Middle frontal gyrus (tissue), 1 donor: ENCODE data around the gene CPT1B.
"Not testable (repeated sequence)": the region's sequence is repeated elsewhere in the genome, so short reads cannot be mapped to it uniquely, and the experiment has no call there.

Experiments used
- DNase-seq: peaks from one replicate; pipeline ENCODE4 v3.0.0-alpha.2; 2015; ENCODE audit warnings: low spot score; ENCODE audit errors: extremely low spot score

CPT1B gene

DNA sequence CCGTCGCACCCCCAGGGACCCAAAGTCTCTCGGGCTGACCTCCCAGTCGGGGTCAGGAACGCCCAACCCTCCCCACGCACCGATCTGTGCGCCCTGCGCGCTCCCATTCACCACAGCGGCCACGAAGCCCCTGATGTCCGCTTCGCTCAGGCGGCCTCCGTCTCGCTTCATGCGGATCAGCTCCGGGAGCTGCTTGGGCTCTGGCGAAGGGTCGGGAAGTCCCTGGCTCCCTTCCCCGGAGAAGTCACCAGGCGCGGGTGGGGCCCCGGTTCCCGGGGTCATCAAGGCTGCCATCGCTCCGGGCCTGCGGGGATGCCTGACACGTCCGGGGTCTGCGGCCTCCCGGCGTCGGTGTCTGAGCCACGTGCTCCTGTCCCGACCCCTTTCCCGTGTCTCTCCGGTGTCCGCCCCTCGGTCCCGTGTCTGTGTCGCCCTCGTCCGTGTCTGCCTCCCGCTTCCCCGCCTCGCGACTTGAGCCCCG, 48.8 kb downstream of the CPT1B start:
- no peak for DNase-seq

DNA sequence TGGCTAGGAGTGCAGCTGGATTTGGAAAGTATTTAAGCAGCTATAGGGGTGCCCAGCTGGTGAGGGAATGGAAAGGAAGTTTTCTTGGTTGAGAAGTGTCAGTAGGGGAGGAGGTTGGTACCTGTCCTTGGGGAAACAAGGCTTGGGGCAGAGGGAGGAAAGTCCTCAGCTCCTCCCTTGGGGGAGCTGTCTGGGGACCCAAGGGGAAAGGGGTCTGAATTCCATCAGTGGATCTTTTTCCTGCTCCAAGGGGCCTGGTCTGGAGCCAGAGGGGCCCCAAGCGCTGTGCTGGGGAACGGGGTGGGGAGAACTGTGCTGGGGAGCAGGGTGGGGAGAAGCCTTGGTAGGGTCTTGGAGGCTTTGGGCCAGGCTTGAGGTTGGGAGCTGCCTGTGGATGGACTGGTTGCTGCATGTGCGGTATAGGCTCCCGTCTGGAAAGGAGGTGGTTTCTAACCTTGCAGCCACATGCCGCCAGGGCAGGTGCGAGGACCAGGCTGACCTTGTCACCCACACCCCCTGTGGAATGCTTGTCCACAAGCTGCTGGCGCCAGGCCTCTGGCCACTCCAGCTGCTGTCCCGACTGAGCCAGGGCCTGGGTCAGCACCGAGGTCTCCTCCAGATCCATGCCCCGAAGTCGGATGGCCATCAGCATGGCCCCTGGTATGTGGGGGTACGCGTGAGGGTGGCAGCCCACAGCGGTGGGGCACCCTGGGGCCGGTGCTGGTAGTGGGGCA, 49.4 kb downstream of the CPT1B start:
- no peak for DNase-seq

DNA sequence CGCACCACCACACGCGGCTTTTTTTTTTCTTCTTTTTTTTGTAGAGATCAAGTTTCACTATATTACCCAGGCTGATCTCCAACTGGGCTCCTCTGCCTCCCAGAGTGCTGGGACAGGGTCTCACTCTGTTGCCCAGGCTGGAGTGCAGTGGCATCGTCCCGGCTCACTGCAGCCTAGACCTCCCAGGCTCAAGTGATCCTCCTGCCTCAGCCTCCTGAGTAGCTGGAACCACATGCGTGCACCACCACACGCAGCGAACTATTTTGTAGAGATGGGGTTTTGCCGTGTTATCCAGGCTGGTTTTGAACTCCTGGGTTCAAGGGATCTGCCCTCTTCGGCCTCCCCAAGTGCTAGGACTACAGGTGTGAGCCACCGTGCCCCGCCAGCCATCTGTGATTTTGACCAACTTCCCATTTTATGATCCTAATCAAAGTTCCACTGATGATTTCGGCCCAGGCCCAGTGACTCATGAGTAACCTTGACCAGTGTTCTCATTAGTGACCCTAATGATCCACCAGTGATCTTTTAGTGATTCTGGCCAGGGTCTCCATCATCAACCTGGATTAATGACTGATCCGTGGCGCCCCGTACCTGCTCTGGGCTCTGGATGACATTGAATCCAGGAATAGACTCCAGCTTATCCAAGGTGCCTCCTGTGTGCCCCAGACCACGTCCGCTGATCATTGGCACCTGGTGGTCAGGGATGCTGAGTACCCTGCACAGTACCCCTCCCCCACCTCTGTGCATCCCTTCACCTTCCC, 50.1 kb downstream of the CPT1B start:
- no peak for DNase-seq

DNA sequence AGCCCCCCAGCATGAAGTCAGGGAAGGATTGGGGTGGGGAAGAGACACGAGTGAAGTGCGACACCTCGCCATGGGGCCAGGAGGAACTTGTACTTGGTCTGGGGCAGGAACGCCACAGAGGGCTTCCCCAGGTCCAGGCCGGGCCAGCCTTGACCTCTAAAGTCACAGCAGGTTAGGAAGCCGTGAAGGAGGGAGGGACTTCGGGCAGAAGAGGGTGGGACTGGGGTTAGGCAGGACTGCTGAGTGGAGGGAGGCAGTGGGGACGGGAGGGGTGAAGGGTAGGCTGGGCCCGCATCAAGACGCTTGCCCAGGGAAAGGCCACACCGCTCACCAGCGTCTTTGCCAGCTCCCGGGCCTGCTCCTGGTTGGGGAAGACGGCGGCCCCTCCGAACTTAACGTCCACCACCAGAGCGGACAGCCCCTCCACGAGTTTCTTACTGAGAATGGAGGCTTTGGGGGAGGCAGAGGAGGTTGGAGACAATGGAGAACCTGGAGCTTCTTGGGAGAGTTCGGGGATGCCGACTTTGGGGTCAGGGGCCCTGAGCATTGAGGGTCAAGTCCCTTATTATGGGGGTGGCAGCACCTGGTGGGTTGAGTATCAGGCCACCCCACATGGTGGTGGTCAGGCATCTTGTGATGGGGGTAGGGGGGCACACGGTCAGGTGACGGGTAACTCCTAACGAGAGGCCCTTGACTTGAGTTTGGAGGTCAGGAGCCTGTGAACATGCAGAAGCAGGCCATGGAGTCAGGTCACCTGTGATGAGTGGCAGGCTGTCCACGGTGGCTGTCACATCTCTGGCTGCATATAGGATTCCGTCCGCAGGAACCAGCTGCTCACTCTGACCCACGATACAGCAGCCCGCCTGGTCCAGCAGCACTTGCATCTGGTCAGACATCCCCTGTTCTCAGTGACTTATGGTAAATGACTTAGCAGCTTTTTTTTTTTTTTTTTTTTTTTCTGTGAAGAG, 51.1 kb downstream of the CPT1B start:
- DNase-seq = no peak

DNA sequence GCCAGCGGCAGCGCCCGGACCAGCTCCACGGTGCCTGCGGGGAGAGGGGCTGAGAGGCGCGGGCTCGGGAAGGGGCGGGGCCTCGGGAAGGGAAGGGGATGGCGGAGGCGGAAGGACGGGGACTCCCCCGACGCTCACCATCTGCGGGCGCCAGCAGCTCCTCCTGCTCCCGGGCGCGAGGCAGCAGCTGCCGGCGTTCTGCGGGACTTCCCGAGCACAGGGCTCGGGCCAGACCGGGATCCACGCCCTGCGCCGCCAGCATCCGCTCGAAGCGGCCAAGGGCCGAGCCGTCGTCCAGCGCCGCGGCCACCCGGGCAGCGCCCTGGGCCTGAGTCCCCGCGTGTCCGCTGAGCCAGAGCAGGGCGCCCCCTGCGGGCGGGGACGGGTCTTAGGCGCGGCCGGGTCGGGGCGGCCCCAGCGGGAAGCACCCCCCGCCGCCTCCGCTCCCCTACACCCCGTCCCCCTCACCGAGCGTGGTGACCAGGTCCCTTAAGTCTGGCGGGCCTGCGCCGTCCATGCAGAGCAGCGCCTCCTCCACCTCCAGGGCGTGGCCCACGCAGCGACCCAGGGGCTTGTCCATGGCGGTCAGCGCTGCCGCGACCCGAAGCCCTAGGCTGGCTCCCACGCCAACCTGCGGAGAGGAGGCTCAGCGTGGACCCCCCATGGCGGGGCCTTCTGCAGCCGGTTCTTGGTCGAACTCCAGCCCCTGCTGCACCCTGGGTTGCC, 52.0 kb downstream of the CPT1B start:
- no peak for DNase-seq

DNA sequence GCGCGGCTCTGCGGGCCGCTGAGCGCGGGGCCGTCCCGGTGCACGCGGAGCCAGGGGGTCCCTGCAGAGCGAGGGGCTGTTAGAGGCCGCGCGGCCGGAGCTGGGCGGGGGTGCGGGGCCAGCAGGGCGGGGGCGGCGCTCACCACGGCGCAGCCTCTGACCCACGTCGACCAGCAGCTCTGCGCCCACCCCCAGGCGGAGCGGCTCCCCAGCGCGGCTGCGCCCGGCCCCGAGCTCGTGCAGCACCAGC, 52.4 kb downstream of the CPT1B start:
- no peak for DNase-seq

DNA sequence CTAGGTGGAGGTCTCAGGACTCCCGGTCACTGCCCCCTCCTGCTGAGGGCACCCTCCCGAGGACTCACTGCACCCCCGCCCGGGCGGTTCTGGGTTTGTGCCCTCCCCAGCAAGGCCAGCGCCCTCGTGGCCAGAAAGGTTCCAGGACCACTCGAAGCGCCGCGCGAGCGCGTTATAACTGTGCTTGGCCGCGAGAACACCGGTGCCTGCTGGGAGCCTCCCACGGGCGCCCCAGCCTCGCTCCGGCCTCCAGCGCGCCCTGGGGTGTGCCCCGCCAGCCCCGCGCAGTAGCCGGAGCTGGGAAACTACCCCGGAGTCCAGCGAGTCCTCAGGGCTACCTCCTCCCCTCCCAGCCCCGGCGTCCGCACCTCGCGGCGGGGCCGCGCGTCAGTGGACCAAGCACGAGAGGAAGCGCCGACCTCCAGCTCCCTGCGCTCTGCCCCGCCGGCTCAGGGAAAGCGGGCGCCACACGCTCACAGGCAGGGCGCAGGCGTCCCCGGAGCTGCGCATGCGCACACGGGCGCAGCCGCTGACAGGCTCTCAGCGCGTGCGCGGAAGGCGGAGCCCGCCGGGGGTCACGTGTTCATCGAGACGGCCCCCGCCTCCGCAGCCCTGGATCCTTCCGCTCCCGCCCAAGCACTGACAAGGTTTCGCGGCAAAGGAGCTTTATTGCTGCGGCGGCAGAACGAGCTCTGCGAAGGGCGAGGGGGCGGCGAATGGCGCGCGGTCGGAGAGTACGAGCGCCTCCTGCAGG, 52.9 kb downstream of the CPT1B start, which contains the start of gene SCO2:
Gene SCO2 (minus strand): TSS at position 495 of the 754 bp plus-strand sequence. CDS start 1,187 bp downstream, outside the sequence.
- peak; percentile 96 for DNase-seq

DNA sequence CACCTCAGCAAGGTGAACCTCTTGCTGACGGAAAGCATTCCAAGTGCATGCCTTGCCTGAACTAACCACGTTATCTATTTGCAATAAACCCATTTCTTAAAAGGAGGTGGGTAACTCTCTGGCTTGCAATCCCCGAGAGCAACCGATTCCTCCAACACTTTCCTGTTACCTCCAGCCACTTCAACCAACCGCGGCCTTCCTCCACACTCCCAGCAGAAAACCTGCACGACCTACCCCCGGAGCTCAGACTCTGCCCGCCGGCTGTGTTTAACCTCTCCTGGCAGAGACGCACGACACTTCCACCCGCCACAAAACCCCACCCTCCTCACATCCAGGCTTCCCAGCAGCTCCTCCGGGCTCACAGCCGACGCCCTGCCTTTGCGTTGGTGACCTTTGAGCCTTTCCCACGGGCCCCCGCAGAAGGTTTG, 53.5 kb downstream of the CPT1B start:
- DNase-seq = no peak

DNA sequence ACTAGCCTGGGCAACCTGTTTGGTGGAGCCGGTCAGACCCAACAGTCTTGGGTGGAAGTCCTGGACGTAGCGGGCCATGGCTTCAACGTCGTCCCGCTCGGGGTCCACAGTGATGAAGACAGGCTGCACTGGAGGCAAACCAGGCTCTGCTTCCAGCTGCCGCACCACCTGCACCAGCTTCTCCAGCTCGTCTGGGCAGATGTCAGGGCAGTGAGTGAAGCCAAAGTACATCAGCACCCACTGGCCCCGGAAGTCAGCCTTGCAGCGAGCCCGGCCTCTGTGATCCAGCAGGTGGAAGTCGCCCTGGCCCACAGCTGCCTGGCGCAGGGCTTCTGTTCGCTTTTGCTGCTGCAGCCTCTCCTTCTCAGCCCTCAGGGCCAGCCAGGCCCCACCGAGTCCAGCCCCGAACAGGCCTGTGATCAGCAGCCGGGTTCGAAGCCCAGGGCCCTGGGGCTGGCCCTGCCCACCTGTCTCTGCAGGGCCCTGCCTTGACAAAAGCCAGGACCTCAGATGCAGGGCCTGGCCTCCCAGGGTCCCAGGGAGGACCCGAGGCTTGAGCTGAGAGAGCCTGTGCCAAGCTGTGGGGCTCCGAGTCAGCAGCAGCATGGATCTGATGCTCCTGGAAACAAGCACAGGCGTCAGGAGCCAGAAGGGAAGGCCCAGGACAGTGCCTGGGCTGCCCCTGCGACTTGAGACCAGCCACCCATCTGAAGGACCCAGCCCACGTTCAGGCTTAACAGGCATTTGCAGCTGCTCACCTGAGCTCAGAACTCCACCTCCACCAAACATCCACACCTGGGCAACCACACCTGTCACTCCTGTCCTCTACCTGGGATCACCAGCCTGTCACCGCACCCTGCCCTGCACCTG, 54.2 kb downstream of the CPT1B start:
- no peak for DNase-seq

DNA sequence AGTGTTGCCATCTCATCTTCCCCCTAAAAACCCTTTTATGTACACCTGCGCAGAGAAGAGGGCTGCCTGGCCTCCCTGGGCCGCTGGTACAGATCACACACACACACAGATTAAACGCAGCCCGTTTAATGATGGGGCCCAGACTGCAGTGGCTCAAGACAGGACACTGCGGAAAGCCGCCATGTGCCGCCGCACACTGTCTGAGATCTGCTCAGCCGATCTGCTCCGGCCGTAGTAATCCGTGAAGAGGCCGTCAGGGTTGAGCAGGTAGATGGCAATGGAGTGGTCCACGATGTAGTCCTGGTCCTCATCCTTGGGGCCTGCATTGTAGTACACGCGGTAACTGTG, 54.8 kb downstream of the CPT1B start:
- DNase-seq = no peak

DNA sequence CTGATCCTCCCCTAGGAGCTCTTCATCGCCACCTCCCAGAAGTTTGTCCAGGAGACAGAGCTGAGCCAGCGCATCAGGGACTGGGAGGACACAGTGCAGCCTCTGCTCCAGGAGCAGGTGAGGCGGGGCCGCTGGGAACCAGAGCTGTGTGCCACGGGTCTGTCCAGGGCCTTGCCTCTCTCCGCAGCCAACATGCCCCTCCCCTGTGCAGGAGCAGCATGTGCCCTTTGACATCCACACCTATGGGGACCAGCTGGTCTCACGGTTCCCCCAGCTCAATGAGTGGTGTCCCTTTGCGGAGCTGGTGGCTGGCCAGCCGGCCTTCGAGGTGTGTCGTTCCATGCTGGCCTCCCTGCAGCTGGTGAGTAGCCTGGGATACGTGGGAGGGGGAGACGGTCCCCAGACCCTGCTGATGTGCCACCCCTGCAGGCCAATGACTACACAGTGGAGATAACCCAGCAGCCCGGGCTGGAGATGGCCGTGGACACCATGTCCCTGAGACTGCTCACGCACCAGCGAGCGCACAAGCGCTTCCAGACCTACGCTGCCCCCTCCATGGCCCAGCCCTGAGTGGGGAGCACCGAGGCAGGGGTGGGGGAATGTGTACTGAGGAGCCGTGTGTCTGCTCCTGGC, 55.3 kb downstream of the CPT1B start:
- DNase-seq = no peak

DNA sequence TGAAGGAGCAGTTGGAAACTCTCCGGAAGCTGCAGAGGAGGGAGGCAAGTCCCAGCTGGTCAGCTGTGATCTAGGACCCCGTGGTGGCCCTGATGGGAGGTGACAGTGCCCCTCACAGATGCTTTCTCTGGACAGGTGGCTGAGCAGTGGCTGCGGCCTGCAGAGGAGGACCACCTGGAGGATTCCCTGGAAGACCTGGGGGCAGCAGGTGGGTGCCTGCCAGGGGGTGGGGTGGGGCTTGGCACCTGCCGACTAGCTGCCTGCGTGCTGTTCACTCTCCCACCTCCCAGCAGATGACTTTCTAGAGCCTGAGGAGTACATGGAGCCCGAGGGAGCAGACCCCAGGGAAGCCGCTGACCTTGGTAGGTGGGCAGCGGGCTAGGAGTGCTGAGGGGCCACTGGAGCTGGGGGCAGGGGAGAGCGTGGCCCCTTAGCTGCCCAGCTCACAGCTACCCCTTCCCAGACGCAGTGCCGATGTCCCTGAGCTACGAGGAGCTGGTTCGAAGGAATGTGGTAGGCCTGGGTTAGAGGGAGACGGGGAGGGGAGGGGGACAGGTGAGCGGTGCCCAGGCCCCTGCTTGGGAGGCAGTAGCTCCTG, 55.9 kb downstream of the CPT1B start:
- DNase-seq = no peak

DNA sequence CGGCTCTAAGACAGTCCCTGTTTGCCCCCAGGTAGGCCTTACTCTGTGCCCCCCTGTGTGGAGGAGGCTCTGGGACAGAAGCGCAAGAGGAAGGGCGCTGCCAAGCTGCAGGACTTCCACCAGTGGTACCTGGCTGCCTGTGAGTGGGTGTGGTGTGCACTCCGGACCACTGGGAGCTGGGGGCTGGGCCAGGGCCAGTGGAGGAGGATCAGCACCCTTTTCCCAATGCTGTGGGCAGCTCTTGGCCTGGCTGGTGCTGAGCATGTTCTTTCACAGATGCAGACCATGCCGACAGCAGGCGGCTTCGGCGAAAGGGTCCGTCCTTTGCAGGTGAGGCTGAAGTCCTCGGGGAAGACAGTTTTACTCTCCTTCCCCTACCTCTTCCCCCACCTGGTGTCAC, 56.5 kb downstream of the CPT1B start:
- DNase-seq = no peak

DNA sequence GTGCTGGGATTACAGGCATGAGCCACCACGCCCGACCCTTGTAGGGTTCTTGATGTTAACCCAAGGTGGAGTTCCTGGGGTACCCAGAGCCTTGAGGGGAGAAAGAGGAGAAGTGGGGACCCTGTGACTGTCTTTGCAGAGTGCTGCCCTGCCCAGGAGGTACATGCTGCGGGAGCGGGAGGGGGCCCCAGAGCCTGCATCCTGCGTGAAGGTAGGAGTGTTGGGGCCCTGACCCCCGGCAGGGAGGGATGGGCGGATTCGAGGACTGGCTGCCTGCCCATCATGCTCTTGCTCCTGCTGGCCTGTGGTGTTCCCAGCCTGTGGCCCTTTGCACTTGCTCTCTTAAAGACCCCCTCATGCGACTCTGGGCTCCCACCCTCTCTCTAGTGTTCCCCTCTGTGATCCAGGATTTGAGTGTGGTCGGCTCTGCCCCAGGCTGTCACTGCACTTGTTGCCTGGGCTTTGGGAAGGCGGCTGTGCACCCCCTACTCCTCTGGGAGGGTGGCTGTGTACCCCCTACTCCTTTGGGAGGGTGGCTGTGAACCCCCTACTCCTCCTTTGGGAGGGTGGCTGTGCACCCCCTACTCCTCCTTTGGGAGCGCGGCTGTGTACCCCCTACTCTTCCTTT, 57.3 kb downstream of the CPT1B start:
- DNase-seq = no peak

DNA sequence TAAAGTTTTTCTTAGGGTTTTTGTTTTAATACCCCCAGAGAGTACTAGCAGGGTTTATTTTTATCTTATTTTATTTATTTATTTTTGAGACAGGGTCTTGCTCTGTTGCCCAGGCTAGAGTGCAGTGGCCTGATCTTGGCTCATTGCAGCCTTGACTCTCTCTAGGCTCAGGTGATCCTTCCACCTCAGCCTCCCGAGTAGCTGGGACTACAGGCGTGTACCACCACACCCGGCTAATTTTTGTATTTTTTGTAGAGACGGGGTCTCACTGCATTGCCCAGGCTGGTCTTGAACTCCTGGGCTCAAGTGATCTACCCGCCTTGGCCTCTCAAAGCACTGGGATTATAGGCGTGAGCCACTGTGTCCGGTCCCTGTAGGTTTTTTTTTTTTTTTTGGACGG, 58.0 kb downstream of the CPT1B start:
- DNase-seq = not testable (repeated sequence)

DNA sequence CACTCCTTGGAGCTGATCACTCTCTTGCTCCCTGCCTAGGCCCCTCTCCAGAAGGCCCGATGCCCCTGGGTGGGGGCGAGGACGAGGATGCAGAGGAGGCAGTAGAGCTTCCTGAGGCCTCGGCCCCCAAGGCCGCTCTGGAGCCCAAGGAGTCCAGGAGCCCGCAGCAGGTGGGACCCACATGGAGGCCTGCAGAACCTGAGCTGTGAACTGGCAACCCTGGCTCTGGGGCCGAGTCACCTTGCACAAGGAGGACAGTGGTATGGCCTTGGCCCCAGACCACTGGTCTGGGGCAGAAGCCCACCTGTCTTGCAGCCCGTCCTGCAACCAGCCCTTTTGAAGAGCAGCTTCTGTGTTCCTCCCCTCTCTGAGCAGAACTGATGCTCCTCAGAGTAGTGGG, 59.1 kb downstream of the CPT1B start:
- no peak for DNase-seq
